Thoracic aorta (tissue), 2 donors: ENCODE results near the gene TNP1. TPM values are rescaled to one million over a fixed set of nuclear protein-coding genes. Genes with fewer than 3 reads are reported as not detected.

Experiments used
- ATAC-seq: fragments of 150-250 bp; one replicate; pipeline ENCODE4 v1.8.0; 2017; ENCODE audit warnings: low read depth; ENCODE audit not compliant: insufficient number of reproducible peaks, low FRiP score
- DNase-seq: peaks from one replicate; pipeline ENCODE4 v3.0.0-alpha.2; 2020; ENCODE audit warnings: low spot score
- H3K27ac ChIP-seq, 2 donors: fragments of 200-600 bp; sonication (generic); 1 replicate in 1 of 2; 2 replicates in 1 of 2; pipeline ENCODE4 v1.5.1; 2016; ENCODE audit warnings: mild to moderate bottlenecking in 2 of 2, moderate library complexity in 2 of 2
- H3K27me3 ChIP-seq: fragments of 200-600 bp; sonication (generic); replicated peaks from 2 replicates; pipeline ENCODE4 v1.6.0; 2016; ENCODE audit warnings: mild to moderate bottlenecking; ENCODE audit not compliant: insufficient read depth
- H3K36me3 ChIP-seq: fragments of 200-600 bp; sonication (generic); one replicate; pipeline ENCODE4 v1.5.1; 2016
- H3K4me1 ChIP-seq, 2 donors: fragments of 200-600 bp; sonication (generic); 1 replicate in 1 of 2; 2 replicates in 1 of 2; pipeline versions ENCODE4 v1.5.1 to v1.6.0; 2016; ENCODE audit warnings: low read depth in 2 of 2, mild to moderate bottlenecking in 1 of 2; ENCODE audit not compliant: control insufficient read depth in 1 of 2
- H3K4me3 ChIP-seq: fragments of 200-600 bp; sonication (generic); 2 replicates; pipeline ENCODE4 v1.5.1; 2016; ENCODE audit warnings: mild to moderate bottlenecking
- H3K9me3 ChIP-seq: fragments of 200-600 bp; sonication (generic); 2 replicates; pipeline ENCODE4 v1.5.1; 2016
- total RNA-seq, 2 donors: library from RNA; depleted of rRNA; stranded (reverse); fragments of >200 nt; gene quantifications; one replicate each; pipeline versions ENCODE4 v1.1.0 to v1.2.3, GENCODE V29; 2016
- TF ChIP-seq, protein P1 (sequence below): fragments of 200-600 bp; sonication (generic); IDR thresholded peaks from one replicate; pipeline ENCODE4 v1.5.1; 2019; ENCODE audit warnings: antibody characterized with exemption

The TNP1 gene, protein sequence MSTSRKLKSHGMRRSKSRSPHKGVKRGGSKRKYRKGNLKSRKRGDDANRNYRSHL
- not detected for total RNA-seq

DNA sequence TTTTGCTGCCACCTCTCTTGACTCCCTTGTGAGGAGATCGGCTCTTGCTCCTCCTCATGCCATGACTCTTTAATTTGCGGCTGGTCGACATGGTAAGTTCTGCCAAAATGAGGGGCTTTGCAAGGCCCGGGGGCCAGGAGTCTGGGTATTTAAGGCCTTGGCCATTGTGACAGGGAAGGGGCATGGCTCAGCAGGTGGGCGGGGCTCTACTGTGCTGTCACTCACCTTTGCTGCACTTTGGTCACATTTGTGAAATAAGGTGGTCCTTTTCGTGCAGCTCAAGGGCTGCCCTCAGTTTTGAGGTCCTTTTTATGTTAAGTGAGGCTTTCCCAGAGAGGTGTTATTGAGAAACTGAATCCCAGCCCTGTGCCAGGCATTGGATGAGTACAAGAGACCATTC lies at the start of gene TNP1:
TNP1 (minus strand) TSS at position 121 of the 400 bp plus-strand sequence; CDS start at position 91, 30 bp downstream.
- no peaks in the 10 kb centered on the region for H3K27me3 ChIP-seq
- DNase-seq (no peak), ATAC-seq (no peak)
- no peaks in the 10 kb centered on the region for H3K36me3 ChIP-seq
- no peak within 1 kb of the TSS for H3K4me3 ChIP-seq
- H3K27ac ChIP-seq = no peak within 1 kb of the TSS
- H3K9me3 ChIP-seq = no peaks in the 10 kb centered on the region
- TF ChIP-seq, protein P1, sequence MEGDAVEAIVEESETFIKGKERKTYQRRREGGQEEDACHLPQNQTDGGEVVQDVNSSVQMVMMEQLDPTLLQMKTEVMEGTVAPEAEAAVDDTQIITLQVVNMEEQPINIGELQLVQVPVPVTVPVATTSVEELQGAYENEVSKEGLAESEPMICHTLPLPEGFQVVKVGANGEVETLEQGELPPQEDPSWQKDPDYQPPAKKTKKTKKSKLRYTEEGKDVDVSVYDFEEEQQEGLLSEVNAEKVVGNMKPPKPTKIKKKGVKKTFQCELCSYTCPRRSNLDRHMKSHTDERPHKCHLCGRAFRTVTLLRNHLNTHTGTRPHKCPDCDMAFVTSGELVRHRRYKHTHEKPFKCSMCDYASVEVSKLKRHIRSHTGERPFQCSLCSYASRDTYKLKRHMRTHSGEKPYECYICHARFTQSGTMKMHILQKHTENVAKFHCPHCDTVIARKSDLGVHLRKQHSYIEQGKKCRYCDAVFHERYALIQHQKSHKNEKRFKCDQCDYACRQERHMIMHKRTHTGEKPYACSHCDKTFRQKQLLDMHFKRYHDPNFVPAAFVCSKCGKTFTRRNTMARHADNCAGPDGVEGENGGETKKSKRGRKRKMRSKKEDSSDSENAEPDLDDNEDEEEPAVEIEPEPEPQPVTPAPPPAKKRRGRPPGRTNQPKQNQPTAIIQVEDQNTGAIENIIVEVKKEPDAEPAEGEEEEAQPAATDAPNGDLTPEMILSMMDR = no peak
- H3K4me1 ChIP-seq = peaks cover 0 to 9% of the 10 kb centered on the region in 2 donors

DNA sequence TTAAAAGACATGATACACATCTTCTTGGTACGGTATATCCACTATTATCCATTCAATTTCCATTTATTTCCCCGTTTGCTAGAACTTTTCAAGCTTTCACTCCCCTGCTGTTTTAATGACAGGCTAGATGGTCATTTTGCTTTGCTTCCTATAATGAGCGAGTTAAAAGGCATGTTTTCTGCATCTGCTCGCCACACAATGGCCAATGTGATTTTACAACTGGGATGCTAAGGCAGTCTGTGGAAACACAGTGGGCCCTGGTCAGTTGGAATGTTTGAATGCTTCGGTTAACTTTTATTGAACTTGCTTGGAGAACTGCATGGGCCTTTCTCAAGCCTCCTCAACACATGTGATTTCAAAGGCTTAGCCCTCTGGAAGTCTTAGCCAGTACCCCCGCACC lies 48.4 kb upstream of the TNP1 start:
- ATAC-seq (no peak), DNase-seq (no peak)
- H3K4me3 ChIP-seq = no peak overlapping the region
- no peaks in the 10 kb centered on the region for H3K36me3 ChIP-seq
- H3K27ac ChIP-seq = no peak overlapping the region
- TF ChIP-seq, protein P1 = no peak
- H3K27me3 ChIP-seq = no peaks in the 10 kb centered on the region
- no peaks in the 10 kb centered on the region for H3K4me1 ChIP-seq
- no peaks in the 10 kb centered on the region for H3K9me3 ChIP-seq

DNA sequence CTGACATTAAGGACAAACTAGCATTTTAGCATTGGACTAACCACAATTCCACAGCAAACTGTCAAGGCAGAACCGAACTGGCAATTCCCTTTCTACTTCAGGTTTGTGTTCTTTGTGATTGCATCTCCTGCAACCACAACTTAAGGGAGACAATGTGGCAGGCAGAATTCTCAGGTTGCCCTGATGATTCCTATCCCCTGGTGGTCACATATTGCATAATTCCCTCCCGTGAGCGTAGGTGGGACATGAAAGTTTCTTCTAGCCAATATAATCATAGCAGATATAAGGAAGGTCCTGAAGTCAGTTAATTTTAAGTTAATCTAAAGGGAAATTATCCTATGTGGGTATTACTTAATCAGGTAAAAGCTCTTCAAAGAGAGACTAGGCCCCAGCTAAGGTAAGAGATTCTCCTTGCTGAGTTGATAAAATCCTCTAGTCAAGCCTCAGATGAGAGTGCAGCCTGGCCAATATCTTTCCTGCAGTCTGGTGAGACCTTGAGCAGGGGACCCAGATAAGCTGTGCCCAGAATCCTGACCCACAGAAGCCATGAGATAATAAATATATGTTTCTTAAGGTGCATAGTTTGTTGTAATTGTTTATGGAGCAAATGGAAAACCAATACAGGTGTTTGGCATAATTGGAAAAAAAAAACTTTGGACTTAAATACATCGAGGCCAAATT lies 45.9 kb upstream of the TNP1 start:
- Histone ChIP-seq H3K9me3 (no peaks in the 10 kb centered on the region), H3K27ac (no peak overlapping the region), H3K4me1 (no peaks in the 10 kb centered on the region), H3K36me3 (no peaks in the 10 kb centered on the region), H3K4me3 (no peak overlapping the region), H3K27me3 (no peaks in the 10 kb centered on the region)
- no peak for DNase-seq
- no peak for ATAC-seq
- TF ChIP-seq, protein P1 = peak; percentile 17

DNA sequence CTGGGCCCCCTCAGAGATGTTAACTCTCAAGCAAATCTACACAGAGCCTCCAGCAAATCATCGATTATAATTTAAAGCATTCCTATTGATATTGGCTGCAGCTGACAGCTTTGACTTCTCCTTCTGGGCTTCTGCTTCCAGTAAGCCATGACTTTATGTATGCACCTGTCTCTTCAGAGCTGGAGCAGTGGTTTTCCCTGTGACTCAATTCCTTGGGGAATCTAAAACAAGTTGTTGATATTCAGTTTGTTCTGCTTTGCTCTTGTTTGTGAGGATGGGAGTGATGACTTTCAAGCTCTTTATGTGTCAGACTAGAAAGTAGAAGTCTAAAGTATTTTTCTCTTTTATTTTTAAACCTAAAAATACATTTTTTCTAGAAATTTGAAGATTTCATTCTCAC lies 45.1 kb upstream of the TNP1 start:
- ATAC-seq (no peak), DNase-seq (no peak)
- Histone ChIP-seq H3K36me3 (no peaks in the 10 kb centered on the region), H3K27me3 (no peaks in the 10 kb centered on the region), H3K4me3 (no peak overlapping the region), H3K4me1 (no peaks in the 10 kb centered on the region), H3K9me3 (no peaks in the 10 kb centered on the region), H3K27ac (no peak overlapping the region)
- TF ChIP-seq, protein P1 = no peak

DNA sequence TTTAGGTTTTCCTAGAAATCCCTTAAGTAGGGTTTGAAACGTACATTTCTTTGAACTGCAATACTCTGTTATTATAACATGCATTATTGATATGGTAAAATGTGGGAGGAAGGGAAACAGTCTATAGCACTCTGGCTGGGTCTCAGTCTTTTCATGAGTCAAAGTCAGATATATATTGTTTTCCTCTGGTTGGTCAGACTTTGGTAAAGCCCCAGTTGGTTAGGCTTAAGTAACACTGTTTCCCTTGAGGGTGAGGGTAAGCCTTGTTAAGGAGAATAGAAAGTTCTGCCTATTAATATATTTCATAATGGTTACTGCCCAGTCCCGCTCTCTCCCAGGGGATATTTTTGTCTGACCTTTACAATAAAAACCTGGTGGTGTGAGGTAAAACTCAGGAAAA lies 44.7 kb upstream of the TNP1 start:
- DNase-seq (no peak), ATAC-seq (no peak)
- no peaks in the 10 kb centered on the region for H3K4me1 ChIP-seq
- H3K36me3 ChIP-seq = no peaks in the 10 kb centered on the region
- no peaks in the 10 kb centered on the region for H3K27me3 ChIP-seq
- no peaks in the 10 kb centered on the region for H3K9me3 ChIP-seq
- no peak overlapping the region for H3K4me3 ChIP-seq
- TF ChIP-seq, protein P1 = no peak
- no peak overlapping the region for H3K27ac ChIP-seq
